ENCODE measurements around the gene CIART.
"Not testable (repeated sequence)": the region's sequence is repeated elsewhere in the genome, so short reads cannot be mapped to it uniquely, and the experiment has no call there.

Gene CIART, protein sequence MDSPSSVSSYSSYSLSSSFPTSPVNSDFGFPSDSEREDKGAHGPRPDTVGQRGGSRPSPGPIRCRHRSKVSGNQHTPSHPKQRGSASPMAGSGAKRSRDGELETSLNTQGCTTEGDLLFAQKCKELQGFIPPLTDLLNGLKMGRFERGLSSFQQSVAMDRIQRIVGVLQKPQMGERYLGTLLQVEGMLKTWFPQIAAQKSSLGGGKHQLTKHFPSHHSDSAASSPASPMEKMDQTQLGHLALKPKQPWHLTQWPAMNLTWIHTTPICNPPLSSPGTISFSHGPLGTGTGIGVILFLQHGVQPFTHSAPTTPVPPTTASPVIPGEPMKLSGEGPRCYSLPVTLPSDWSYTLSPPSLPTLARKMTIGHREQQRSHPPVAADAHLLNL

DNA sequence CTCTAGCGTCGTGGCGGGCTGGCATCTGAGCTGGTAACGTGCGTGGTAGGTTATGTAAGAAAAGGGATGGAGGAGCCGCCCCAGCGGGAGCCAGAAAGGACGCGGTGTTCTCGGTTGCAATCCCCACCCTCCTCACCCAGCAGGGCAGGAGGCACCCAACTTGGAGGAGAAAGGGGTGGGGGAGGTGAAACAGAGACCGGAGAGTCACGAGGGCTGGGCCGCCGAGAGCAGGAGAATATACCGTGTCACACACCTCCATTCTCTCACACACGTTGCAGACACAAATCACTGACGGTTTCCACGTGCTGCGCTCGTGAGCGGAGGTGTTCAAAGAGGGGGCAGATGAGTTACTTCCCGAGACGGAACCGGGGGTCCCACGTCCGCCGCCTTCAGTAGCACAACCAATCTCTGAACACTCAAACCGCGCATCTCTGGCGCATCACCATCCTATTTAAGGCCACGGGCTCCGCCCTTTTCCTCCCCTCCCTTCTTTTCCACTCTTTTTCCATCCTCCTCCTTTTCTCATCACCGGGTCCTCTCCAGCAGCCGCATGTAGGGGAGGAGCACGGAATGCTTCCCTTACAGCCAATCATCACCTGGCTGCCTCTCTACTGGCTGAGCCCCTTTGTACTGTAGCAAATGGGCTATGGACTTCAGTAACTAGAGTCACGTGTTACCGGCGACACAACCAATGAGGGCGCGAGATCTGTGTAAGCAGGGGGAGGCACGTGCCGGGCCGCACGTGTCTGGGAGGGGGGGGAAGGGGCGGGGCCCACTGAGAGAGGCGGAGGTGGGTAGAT, at the start of gene CIART:
TSS of gene CIART (plus strand) at position 797 of the 800 bp plus-strand sequence. CDS start 714 bp downstream, outside the sequence.
- peak; percentile 94 to 98 for DNase-seq

DNA sequence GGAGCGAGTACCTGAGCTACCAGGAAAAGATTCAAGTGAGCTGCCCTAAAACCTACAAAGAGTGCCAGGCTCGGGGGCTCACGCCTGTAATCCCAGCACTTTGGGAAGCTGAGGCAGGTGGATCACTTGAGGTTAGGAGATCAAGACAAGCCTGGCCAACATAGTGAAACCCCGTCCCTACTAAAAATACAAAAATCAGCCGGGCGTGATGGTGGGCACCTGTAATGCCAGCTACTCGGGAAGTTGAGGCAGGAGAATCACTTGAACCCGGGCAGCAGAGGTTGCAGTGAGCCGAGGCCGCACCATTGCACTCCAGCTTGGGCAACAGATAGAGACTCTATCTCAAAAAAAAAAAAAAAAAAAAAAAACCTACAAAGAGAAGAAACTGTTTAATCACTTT, 49.4 kb upstream of the CIART start:
- not testable (repeated sequence) for DNase-seq

DNA sequence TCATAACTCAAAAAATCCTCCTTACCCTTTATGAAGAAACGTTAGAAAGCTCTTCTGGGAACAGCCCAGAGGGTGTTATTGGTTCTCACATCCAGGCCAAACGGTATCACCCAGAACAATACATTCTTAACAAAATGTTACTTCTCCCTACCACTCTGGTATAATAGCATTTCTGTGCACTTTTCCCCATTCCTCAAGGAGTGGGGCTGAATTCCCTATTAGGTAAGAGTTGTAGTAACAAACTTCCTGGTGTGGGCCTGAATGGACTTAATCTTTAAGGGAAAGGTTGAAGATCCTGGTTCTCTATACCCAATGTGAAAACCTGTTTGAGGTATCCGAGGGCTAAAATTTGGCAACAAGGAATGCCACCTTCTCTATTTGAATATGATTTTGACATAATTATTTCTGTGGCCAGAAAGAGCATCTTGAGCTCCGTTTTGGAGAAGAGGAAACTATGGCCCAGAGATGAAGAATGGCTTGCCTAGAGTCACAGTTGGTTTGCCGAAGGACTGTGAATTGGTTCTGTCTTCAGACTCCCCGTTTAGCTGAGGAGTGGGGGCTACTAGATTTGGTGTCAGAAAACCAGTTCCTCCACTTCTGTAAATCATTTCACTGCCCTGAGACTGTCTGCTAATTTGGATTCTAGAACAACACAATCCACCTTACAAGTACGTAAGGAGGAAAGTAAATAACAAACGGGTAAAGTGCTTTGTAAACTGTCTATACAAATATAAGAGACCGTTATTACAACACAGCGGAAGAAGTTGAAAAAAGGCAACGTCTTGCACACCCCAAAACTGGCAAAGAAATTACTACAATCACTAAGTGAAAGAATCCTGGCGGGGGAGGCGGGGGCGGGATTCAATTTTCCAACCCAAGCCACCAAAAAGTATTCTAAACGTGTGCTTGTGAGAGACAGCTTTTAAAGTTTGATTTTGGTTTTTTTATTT, 48.7 kb upstream of the CIART start:
- no peak for DNase-seq

DNA sequence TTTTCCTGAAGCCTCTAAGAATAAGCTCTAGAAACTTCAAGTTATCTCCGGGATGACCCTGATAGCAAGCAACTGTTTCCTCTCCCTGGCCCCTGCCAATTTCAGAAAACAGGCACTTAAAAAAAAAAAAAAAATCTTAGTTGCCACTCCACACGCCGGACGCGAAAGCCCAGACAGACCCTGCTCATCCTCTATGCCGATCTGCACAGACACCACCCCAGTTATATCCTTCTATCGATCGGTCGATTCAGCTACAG, 48.1 kb upstream of the CIART start:
- DNase-seq = no peak

DNA sequence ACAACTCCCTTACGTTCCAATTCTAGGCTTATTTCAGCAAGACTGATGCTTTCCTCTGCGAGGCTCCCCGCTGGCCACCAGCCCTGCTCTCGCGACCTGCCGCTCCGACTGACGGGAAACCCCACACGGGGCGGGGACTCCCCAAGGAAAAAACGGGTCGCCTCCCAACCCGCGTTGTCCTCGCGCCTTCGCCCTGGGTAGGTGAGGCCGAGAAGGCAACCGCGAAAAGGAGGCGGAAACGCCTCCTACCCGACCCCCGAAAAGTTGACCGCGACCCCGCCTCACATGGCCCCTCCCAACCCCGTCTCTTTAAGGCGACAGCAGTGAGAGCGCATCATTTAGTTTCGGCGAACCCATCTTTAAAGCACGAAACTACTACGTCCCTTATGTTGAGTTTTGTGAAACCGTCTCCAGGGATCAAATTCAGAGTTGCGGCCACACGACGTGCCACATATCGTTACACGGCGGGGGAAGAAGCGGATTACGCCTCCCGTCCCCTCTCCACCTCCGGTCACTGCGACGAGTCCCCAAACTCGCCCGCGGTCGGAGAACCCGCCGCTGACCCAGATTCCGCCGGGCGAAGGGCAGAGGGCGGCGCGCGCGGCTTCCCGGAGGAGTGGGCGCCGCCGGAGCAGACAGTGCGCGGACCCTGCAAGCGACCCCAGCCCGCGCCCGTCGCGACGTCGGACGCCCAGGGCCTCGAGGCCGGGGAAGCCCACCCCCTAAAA, 47.6 kb upstream of the CIART start:
- peak; percentile 39 to 75 for DNase-seq

DNA sequence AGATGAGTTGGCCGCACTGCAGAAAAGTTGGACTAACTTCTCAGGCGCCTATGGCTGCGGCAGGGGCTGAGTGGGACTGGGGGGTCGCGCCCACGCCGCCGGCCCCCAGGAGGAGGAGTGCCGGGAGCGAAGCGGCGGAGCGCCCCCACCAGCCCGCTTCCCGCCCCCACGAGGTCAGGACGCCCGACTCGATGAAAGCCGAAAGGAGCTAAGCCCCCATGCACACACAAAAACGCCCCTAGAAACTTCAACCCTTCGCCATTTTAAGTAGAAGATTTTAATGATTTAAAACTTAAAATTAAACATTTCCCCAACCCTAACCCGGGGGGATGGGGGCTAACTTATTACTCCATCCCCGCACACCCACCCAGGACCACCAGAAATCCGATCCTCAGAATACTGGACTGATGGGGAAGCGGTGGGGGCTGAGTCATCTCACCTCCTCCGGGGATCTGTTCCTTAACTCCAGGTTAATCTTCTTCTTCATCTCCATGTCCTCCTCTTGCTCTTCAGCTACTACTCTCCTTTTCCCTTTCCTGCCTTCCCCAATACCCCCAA, 47.0 kb upstream of the CIART start:
- DNase-seq = no peak

DNA sequence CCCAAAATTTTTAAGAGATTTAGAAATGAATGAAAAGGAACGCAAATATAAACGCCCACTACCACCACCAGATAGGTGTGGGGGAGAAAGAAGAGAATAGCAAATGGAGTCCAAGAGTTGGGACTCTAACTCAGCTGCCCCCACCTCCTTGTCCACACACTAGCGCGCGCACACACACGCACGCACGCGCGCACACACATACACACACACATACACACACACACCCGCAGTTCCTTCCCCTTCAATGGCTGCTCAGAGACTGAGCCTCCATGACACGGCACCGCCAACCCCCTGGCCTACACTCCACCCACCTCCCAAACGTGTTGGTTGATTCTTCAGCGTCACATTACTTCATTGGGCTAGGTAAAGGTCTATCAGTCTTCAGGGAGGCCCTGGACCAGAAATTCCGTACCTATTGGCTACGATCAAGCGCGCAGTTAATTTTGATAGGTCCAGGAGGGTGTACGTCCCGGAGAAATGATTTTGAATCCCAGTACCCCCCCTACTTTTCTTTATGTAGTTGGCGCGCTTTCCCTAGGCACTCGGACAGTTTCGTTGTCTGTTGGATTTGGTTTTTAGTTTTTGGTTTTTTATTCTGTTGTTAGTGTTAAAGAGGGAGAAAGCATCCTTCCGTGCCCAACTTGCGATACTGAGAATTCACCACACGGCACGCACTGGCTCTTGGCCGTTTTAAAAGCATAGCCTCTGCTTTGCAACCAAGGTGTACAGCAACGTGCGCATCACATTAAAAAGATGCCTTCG, 46.3 kb upstream of the CIART start, which contains the start of gene ANP32E:
TSS of gene ANP32E (minus strand) at position 261 of the 762 bp plus-strand sequence. CDS start 326 bp downstream, outside the sequence.
- peak; percentile 99 for DNase-seq

DNA sequence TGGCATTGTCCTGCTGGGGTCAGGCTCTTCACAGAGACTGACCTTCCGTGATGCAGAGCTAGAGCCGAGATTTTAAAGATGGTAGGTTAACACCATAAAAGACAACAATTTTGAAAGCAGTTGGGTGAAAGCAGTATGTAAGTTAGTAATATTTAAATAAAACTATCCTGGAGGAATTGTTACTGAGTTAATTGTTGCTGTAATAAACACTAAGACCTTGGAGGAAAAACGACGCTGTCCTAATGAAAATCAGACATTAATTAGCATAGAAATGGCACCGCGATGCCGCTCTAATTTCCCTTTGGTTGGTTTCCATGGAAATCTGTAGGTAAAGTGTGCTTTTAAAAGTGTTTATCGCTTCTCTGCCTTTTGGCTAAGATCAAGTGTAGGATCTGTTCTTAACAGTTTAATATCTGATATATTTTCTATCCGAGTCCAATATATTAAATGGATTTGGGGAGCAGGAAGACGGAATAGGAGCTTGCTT, 45.7 kb upstream of the CIART start:
- no peak for DNase-seq

DNA sequence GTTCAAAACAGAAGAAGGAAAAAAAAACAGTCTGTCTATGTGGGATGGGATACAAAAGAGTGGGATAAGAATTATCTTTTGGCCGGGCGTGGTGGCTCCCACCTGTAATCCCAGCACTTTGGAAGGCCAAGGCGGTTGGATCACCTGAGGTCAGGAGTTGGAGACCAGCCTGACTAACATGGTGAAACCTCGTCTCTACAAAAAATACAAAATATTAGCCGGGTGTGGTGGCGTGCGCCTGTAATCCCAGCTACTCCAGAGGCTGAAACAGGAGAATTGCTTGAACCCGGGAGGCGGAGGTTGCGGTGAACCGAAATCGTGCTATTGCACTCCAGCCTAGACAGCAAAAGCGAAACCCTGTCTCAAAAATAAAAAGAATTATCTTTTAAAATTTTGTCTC, 45.2 kb upstream of the CIART start:
- not testable (repeated sequence) for DNase-seq

DNA sequence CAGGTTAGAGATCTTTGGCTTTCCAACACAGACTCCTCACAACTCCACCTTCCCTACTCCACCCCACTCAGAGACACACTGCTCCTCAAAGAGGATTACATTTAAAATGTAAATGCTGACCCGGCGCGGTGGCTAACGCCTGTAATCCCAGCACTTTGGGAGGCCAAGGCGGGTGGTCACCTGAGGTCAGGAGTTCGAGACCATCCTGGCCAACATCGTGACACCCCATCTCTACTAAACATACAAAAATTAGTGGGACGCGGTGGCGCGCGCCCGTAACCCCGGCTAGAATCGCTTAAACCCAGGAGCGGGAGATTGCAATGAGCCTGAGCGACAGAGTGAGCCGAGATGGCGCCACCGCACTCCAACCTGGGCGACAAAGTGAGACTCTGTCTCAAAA, 44.6 kb upstream of the CIART start:
- DNase-seq = no peak

DNA sequence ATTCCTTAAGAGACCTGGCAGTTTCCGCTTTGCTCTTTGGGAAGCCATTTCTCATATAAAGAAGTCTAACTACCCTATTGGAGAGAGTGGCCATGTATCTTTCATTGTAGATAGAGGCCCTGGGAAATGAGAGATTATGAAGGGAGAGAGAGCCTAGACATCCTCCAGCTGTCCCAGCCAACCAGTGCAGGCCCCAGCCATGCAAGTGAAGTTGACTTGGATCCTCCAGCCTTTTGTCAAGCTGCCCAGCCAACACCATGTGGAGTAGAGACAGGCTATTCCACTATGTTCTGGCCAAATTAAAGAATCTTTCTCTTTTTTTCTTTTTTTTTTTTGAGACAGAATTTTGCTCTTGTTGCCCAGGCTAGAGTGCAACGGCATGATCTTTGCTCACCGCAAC, 39.4 kb upstream of the CIART start:
- peak in 1 of 2 experiments; percentile 30 for DNase-seq

DNA sequence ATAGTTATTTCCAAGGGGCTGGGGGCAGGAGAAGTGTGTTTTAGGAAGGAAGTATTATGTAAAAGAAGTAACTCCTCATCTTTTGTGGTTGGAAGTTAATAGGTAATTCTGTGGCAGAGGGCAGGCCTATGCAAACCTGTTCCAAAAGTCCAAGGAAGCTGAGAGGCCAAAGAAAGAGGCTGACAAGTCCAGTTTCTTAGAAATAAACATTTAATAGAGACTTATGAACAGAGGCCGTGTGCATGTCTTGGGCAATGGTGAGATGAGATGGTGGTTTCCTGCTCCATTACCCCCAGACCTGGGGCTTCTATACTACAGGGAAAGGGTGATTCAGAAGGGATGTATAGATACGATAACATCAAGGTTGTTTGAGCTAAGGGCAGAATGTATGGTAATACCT, 32.4 kb upstream of the CIART start:
- no peak for DNase-seq

DNA sequence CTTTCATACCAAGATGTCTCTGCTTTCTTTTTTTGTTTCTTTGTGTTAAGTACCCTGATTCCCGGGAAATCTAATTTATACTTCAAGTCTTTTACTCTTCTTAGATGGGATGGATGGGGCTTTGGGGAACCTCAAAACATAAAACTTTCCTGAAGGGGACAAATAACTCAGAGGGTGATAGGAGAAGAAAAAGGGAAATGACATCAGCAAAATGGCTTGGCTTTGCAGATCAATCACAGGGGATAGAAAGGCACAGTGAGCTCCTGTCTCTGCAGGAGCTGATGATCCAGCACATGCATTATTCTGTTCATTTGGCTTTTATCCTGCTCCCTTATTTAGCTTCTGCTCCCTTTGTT, 26.2 kb upstream of the CIART start:
- DNase-seq = no peak

DNA sequence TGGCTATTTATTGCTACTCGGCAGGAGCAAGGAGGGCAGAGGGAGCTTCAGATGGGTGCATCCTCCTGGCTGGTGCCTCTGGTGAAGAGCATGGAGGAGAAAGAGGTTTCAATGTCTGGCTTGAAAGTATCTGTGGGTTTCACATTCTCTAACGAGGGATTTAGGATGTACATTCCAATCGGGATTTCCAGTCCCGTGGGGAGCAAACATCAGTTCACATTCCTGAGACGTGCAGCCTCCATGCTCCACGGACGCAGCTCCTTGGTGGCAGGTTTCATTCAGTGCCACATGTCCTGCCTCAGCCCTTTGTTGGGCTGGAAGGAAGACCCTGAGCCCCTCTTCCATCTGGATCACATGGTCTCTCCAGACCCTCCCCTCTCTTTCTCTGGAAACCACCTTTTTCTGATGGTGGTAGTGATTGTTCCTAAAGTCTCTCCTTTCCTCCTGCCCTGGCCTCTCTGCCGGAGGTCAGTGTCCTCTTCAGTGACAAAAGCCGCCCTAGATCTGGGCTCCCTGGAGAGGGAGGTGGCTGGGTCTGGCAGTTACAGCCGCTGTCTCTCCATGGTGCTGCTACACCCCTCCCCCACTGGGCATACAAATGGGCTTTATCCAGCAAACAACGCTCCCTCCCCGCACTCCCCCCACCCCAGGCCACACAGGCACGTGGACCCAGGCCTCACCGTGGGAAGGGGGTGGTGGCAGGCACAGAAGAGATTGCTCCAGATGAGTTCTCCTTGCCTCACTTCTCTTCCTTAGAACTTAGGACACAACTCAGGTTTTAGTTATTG, 25.6 kb upstream of the CIART start:
- DNase-seq = no peak

DNA sequence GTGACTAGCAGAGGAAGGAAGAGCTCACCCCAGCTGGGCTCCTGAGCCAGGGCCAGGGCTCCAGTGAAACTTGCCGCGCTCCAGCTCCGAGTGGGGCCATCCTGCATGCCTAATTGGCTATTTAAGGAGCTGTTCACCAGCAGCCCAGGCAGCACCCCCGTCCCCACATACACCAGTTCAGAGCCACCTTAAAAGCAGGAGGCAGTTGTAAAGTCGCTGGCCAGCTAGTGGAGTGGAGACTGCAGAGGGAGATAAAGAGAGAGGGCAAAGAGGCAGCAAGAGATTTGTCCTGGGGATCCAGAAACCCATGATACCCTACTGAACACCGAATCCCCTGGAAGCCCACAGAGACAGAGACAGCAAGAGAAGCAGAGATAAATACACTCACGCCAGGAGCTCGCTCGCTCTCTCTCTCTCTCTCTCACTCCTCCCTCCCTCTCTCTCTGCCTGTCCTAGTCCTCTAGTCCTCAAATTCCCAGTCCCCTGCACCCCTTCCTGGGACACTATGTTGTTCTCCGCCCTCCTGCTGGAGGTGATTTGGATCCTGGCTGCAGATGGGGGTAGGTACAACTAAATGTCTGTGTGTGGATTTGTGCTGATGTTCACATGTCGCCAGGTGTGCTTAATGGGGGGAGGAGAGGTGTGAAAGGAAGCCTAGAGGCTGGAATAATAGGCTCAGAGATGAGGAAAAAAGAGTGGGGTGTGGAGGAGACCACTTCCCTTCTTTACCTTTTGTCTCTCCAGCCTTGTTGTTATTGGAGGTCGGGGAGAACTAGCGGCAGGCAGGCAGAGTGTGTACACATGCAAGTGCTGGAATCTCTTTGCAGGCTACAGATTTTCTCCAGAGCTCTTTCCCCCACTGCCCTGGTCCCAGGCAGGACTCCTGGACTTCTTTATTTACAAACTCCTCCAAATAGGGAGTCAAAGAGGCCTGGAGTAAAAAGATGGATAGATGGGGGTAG, 24.4 kb upstream of the CIART start, which contains the start of gene CA14:
TSS of gene CA14 (plus strand) at position 151 of the 962 bp plus-strand sequence. CDS start at position 506, 355 bp downstream.
- DNase-seq = peak in 1 of 2 experiments; percentile 35

DNA sequence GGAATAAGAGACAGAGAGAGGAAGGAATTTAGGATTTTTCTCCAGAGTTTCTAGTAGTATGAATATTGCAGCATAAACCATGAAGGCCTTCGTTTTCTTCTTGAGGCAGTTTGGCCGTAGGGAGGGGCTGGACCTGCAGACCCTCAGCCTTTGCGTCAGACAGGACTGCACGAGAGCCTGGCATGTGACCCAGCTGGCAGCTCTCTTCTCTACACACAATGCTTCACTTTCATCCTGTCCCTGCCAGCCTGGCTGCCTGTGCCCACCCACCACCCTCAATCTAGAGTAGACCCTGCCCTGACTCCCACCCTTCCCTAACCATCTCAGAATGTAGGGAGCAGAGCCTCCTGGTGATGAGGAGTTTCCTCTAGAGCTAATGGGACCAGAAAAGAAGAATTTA, 23.1 kb upstream of the CIART start:
- DNase-seq = no peak

DNA sequence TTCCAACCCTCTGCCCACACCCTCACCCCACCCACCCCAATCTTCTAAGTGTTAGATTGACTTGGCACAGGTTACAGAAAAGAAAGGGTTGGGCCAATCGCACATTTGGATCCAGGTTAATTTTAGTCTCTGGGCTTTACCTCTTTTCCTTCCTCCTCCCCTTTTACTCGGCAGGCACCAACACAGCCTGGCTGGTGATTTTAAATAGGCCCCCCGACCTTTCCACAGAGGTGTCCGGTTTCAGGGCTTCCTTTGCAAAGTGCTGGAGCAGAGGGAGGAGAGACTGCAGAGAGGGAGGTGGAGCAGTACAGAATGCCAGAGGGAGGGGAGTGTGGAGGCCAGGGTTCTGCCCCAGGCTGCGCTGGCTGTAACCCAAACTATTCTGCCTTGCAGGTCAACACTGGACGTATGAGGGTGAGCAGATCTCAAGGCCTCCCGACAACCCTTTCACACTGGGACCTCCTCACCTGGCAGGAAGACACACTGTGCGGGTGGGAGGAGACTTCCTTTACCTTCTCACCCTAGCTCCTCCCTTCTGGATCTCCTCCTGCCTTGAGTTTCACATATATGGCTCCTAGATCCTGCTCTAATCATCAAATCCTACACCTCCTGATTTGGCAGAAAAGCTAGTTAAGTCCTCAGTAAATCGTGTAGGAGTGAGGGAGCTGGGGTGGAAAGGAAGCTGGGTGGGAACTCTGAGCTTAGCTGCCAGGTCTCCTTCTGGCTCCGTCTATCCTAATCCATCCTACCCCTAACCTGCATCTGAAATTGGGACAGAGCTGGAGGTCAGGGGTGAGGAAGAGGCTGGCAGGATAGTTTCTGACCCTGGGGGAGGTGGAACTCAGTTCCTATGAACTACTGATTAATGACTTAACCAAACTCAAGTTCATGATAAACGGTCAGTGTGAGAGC, 22.3 kb upstream of the CIART start:
- DNase-seq = no peak

DNA sequence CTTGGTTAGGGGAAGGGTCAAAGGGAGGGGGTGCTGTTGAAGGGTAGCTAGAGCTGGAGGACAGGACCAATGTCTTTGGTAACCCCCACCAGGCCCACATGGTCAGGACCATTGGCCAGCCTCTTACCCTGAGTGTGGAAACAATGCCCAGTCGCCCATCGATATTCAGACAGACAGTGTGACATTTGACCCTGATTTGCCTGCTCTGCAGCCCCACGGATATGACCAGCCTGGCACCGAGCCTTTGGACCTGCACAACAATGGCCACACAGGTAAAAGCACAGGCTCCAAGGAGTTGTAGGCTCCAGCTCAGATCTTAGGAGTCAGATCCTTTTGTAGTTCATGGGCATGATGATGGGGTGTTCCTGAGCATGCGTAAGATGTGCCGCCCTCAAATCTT, 21.0 kb upstream of the CIART start:
- no peak for DNase-seq

All from NCI-H446 (cell line).